Stimulated activated memory B cell treated with anti-CD40 and anti-IgM and Interleukin-4, amounts not matched to agents 10 μg/mL and 1 μg/mL and 100 μg/mL, for 72 hours (primary cell): Measurements from ENCODE around the gene TNNT1.

Experiments used
- ATAC-seq: fragments of 150-1000 bp; cut with Tn5 transposase; 2 replicates; pipeline ENCODE4 v1.10.0; 2021
- H3K27ac Mint-ChIP-seq: one replicate; pipeline ENCODE4 v1.8.0; 2022; ENCODE audit warnings: mild to moderate bottlenecking, mixed read lengths
- H3K27me3 Mint-ChIP-seq: one replicate; pipeline ENCODE4 v1.8.0; 2022; ENCODE audit warnings: mixed read lengths
- H3K36me3 Mint-ChIP-seq: one replicate; pipeline ENCODE4 v1.8.0; 2022; ENCODE audit warnings: mixed read lengths
- H3K4me1 Mint-ChIP-seq: one replicate; pipeline ENCODE4 v1.8.0; 2022; ENCODE audit warnings: mixed read lengths
- H3K4me3 Mint-ChIP-seq: one replicate; pipeline ENCODE4 v1.8.0; 2022; ENCODE audit warnings: mild to moderate bottlenecking, moderate library complexity, mixed read lengths
- H3K9me3 Mint-ChIP-seq: one replicate; pipeline ENCODE4 v1.8.0; 2022; ENCODE audit warnings: mixed read lengths

The TNNT1 gene

DNA sequence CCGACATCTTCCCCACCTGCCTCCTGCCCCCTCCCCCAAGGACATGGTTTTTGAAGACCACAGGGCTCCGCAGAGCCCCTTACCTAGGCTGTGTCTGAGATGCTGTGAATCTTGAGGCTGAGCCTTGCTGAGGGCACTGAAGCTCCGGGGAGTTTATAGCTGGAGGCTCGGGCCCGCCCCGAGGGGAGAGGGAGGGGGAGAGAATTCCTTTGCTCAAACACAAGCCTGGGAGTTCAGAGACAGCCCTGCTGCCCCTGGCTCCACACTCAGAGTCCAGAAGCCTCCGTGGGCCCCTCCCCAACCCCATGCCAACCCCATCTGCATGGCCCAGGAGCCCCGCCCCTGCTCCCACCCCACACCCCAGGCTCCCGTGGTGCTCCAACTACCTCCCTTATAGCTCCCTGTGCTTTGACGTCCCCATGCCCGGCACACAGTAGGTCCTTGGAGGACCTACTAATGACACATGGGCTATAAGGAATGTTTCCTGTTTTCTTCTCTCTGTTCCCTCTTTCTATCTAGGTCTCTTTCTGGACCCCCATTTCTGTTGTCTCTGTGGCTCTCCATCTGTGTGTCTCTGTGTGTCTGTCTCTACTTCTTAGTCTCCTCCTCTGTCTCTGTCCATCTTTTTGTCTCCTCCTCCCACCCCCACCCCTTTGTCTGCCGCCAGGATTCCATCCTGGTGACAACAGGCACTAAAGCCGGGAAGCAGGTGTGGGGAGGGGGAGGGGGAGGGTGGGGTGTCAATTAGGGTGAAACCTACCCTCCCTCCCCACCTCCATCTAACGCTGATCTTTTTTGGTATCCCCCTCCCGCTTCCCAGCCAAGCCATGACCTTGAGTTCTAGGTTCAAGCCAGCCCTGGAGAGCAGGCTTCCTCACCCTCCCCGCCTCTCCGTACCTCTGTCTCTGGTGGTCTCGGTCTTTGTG is at the start of gene TNNT1:
TNNT1 (minus strand) TSS at position 129 of the 926 bp plus-strand sequence. CDS start 2,049 bp downstream, outside the sequence.
- Mint-ChIP-seq H3K36me3 (no peaks in the 10 kb centered on the region), H3K27me3 (peaks cover 59% of the 10 kb centered on the region), H3K9me3 (peaks cover 7% of the 10 kb centered on the region), H3K27ac (no peak within 1 kb of the TSS), H3K4me1 (peaks cover 33% of the 10 kb centered on the region), H3K4me3 (no peak within 1 kb of the TSS)
- ATAC-seq = no peak

GRCh38 chr19:55198651-55199050 is 49.6 kb upstream of the TNNT1 start:
- Mint-ChIP-seq H3K4me1 (no peaks in the 10 kb centered on the region), H3K4me3 (no peak overlapping the region), H3K27me3 (peaks cover 75% of the 10 kb centered on the region), H3K36me3 (no peaks in the 10 kb centered on the region), H3K9me3 (peaks cover 3% of the 10 kb centered on the region), H3K27ac (no peak overlapping the region)
- ATAC-seq = no peak

DNA sequence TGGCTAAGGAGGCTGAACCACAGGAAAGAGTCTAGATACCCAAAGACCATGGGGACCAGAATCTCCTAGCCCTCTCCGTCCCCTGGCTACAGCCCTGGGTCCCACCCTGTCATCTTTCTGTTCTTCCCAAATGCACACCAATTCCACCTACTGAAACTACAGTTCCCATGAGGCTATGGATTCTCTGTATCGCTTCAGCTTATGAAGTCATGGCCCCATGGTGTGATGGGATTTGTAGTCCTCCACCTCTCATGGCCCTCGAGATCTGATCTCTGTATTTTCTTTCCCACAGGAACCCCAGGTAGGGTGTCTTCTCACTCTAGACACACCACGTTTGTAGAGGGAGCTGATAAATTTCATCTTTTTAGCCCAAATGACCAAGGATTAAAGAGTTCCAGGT is 48.5 kb upstream of the TNNT1 start:
- Mint-ChIP-seq H3K36me3 (no peaks in the 10 kb centered on the region), H3K4me3 (no peak overlapping the region), H3K4me1 (no peaks in the 10 kb centered on the region), H3K27me3 (peaks cover 77% of the 10 kb centered on the region), H3K27ac (no peak overlapping the region), H3K9me3 (peaks cover 3% of the 10 kb centered on the region)
- no peak for ATAC-seq

DNA sequence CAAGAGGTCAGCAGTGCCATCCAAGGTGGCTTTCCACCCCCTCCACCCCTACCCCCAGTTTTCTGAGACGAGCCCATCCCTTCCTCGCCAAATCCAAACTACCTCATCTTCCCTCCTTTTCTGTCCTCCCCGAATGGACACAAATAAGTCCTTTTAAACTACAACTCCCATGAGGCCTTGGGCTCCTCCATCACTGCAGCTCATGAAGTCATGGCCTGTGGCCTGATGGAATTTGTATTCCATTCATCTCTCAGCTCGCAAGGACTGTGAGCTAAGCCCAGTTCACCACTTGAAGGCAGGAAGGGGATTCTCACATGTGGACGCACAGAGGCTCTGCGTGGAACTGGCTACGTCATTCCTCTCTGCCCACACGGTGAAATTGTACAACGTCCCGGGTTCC is 47.8 kb upstream of the TNNT1 start:
- peaks cover 3% of the 10 kb centered on the region for H3K9me3 Mint-ChIP-seq
- no peak overlapping the region for H3K4me3 Mint-ChIP-seq
- no peak overlapping the region for H3K27ac Mint-ChIP-seq
- no peaks in the 10 kb centered on the region for H3K4me1 Mint-ChIP-seq
- no peaks in the 10 kb centered on the region for H3K36me3 Mint-ChIP-seq
- H3K27me3 Mint-ChIP-seq = peaks cover 77% of the 10 kb centered on the region
- ATAC-seq = no peak

DNA sequence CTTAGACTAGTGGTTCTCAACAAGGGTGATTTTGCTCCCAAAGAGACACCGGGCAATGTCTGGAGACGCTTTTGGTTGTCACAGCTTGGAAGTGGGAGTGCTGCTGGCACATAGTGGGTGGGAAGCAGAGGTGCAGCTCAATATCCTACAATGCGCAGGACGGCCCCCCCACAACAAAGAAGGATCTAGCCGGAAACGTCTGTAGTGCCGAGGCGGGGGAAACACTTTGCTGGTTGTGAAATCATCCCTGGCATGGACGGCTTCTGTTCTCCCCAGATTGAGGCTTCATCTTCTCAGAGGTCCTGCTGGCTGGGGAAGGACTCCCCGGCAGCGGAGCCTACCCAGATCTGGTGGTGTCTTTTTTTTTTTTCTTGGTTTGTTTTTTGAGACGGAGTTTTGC is 44.5 kb upstream of the TNNT1 start:
- ATAC-seq = no peak
- Mint-ChIP-seq H3K27ac (no peak overlapping the region), H3K9me3 (peaks cover 3% of the 10 kb centered on the region), H3K36me3 (no peaks in the 10 kb centered on the region), H3K4me3 (no peak overlapping the region), H3K27me3 (peaks cover 54% of the 10 kb centered on the region), H3K4me1 (peaks cover 5% of the 10 kb centered on the region)

DNA sequence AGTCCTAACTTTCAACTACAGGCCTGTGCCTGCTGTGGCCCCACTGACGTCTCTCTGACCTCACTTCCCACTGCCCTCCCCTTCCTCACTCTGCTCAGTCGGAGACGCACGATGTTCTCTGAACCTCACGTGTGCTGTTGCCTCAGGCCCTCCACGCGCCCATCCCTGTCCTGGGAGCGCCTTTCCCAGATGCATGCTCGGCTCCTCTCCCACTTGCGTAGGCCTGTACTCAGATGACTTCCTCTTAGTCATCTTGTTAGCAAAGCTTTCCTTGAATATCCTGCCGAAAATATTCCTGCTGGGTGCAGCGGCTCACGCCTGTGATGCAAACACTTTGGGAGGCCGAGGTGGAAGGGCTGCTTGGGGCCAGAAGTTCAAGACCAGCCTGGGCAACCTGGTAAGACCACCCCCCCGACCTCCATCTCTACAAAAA is 40.4 kb upstream of the TNNT1 start:
- Mint-ChIP-seq H3K4me1 (peaks cover 7% of the 10 kb centered on the region), H3K27ac (no peak overlapping the region), H3K27me3 (peaks cover 52% of the 10 kb centered on the region), H3K36me3 (no peaks in the 10 kb centered on the region), H3K9me3 (no peaks in the 10 kb centered on the region), H3K4me3 (no peak overlapping the region)
- no peak for ATAC-seq

- H3K9me3 Mint-ChIP-seq = no peaks in the 10 kb centered on the region
- no peak overlapping the region for H3K4me3 Mint-ChIP-seq
- no peak overlapping the region for H3K27ac Mint-ChIP-seq
- no peak for ATAC-seq
- H3K27me3 Mint-ChIP-seq = peaks cover 54% of the 10 kb centered on the region
- H3K36me3 Mint-ChIP-seq = no peaks in the 10 kb centered on the region
- H3K4me1 Mint-ChIP-seq = peaks cover 7% of the 10 kb centered on the region
Measured at GRCh38 chr19:55188625-55189024, 39.6 kb upstream of the TNNT1 start.

DNA sequence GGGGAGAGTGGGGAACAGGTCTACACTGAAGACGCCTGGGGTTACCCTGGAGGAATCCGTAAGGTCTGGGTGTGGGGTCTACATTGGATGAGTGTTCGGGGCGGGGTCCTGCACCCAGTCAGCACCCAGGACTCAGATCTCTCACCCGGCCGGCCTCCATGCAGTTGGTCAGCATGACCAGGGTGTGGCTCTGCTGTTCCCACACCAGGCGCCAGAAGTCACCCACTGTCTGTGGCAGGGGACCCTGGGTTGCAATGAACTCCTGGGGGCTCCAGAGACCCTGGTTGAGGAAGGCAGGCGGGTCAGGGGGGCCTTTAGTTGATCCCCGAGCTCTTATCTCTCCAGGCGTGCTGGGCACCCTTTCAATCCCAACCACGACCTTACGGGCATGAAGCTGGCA is 37.1 kb upstream of the TNNT1 start:
- no peak for ATAC-seq
- peaks cover 53% of the 10 kb centered on the region for H3K27me3 Mint-ChIP-seq
- H3K9me3 Mint-ChIP-seq = no peaks in the 10 kb centered on the region
- no peak overlapping the region for H3K4me3 Mint-ChIP-seq
- peaks cover 7% of the 10 kb centered on the region for H3K4me1 Mint-ChIP-seq
- no peak overlapping the region for H3K27ac Mint-ChIP-seq
- H3K36me3 Mint-ChIP-seq = no peaks in the 10 kb centered on the region

GRCh38 chr19:55181740-55182139 is 32.7 kb upstream of the TNNT1 start:
- H3K27me3 Mint-ChIP-seq = peaks cover 93% of the 10 kb centered on the region
- H3K4me3 Mint-ChIP-seq = no peak overlapping the region
- H3K4me1 Mint-ChIP-seq = peaks cover 25% of the 10 kb centered on the region
- H3K9me3 Mint-ChIP-seq = no peaks in the 10 kb centered on the region
- no peak for ATAC-seq
- no peaks in the 10 kb centered on the region for H3K36me3 Mint-ChIP-seq
- H3K27ac Mint-ChIP-seq = no peak overlapping the region

- H3K27me3 Mint-ChIP-seq = peaks cover 90% of the 10 kb centered on the region
- H3K4me3 Mint-ChIP-seq = peak within 1 kb of the TSS; percentile 83
- peaks cover 25% of the 10 kb centered on the region for H3K4me1 Mint-ChIP-seq
- peaks cover 3% of the 10 kb centered on the region for H3K9me3 Mint-ChIP-seq
- peak within 1 kb of the TSS; percentile 49 for H3K27ac Mint-ChIP-seq
- ATAC-seq = peak; percentile 63
- H3K36me3 Mint-ChIP-seq = no peaks in the 10 kb centered on the region
Measured at GRCh38 chr19:55179606-55180484, 30.8 kb upstream of the TNNT1 start, which contains the start of gene SYT5. Gene SYT5, minus strand, starts transcription at chr19:55180289. Its CDS starts 1,248 bp downstream, at chr19:55179041.

DNA sequence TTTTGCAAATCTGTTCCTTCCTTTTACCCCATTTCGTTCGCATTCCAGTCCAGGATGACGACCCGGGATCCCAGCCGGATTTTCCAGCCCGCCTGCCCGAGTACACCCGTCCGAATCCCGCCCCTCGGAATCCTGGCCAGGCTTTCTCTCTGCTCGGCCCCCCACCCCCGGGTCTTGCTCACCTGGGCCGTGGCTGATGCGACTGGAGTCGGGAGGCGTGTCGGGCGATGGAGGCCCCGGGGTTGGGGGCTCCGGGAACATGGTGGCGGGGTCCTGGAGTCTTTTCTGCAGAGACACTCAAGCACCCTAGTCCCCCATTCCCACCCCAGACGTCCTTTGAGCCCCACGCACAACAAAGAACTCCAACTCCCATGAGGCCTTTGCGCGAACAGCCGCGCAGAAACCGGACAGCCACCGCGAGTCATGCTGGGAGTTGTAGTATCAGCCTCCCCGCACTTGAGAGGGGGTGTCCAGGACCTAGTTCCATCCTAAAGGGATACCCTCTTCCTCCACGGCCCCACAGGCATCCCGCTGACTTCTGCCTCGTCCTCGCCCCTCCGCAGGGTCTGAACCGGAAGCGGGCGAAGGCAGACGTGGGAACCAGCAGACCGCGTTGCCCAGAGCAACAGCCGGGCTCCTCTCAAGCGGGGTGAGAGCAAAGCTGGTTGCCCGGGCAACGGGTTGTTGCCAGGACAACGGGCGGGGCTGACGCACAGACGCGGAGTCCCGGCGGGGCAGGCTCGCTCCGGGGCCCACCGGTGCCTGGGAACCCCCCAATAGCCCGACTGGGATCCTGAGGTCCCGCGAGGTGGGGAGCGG is 30.0 kb upstream of the TNNT1 start:
- Mint-ChIP-seq H3K36me3 (no peaks in the 10 kb centered on the region), H3K9me3 (peaks cover 3% of the 10 kb centered on the region), H3K4me1 (peaks cover 31% of the 10 kb centered on the region), H3K27me3 (peaks cover 91% of the 10 kb centered on the region), H3K4me3 (peak overlapping the region; percentile 83), H3K27ac (peak overlapping the region; percentile 49)
- peak; percentile 91 for ATAC-seq

DNA sequence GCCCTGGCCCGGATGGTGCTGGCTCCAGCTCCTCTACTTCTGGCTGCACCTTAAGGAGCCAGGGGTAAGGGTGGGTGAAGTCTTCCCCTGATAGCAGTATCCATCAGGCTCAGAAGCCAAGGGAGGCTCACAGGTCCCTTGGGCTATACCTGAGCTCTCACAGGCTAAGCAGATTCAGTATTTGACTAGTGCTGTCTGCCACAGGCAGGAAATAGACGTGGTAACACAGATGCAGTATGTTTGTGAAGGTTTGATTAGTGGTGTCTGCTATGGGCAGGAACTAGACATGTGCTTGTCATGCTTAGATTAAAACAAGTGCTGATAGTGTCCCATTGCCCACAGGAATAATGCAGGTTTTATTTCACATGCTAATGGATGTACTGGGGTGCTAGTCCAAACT is 27.1 kb upstream of the TNNT1 start:
- no peak for ATAC-seq
- Mint-ChIP-seq H3K27me3 (peaks cover 97% of the 10 kb centered on the region), H3K36me3 (peaks cover 13% of the 10 kb centered on the region), H3K4me3 (no peak overlapping the region), H3K27ac (no peak overlapping the region), H3K4me1 (peaks cover 52% of the 10 kb centered on the region), H3K9me3 (peaks cover 3% of the 10 kb centered on the region)

GRCh38 chr19:55175117-55175867 is 26.3 kb upstream of the TNNT1 start:
- Mint-ChIP-seq H3K4me1 (peaks cover 46% of the 10 kb centered on the region), H3K4me3 (no peak overlapping the region), H3K27ac (no peak overlapping the region), H3K27me3 (peaks cover 97% of the 10 kb centered on the region), H3K9me3 (peaks cover 3% of the 10 kb centered on the region), H3K36me3 (peaks cover 13% of the 10 kb centered on the region)
- ATAC-seq = no peak

GRCh38 chr19:55174425-55175116 is 25.6 kb upstream of the TNNT1 start:
- ATAC-seq = no peak
- peaks cover 3% of the 10 kb centered on the region for H3K9me3 Mint-ChIP-seq
- no peak overlapping the region for H3K27ac Mint-ChIP-seq
- peaks cover 97% of the 10 kb centered on the region for H3K27me3 Mint-ChIP-seq
- no peak overlapping the region for H3K4me3 Mint-ChIP-seq
- H3K36me3 Mint-ChIP-seq = peaks cover 13% of the 10 kb centered on the region
- H3K4me1 Mint-ChIP-seq = peaks cover 39% of the 10 kb centered on the region
